WTC11 (cell line): ENCODE data around the gene FGA. TPM values are rescaled to one million over a fixed set of nuclear protein-coding genes. Genes with fewer than 3 reads are reported as not detected.

Experiments used
- ATAC-seq: fragments of 200-7000 bp; cut with Tn5 transposase; 2 replicates; pipeline ENCODE4 v1.10.0; 2021; ENCODE audit warnings: mild to moderate bottlenecking, moderate library complexity
- CTCF ChIA-PET: fragments of 300-600 bp; sonication (Branson Sonifier 250); formaldehyde crosslinking; loops from one replicate; lab custom pipeline; 2021; ENCODE audit warnings: antibody characterized with exemption; lab: Charles Lee
- POLR2A ChIA-PET: fragments of 350-600 bp; sonication (Branson Sonifier 250); formaldehyde crosslinking; loops from one replicate; lab custom pipeline; 2021; ENCODE audit warnings: antibody characterized with exemption; lab: Charles Lee
- DNase-seq: peaks from one replicate; pipeline ENCODE4 v3.0.0; 2021; ENCODE audit warnings: low spot score
- H3K27ac Mint-ChIP-seq: 2 replicates; pipeline ENCODE4 v1.8.0; 2021; ENCODE audit warnings: mixed read lengths
- H3K27me3 Mint-ChIP-seq: 2 replicates; pipeline ENCODE4 v1.8.0; 2021; ENCODE audit warnings: low read depth, mild to moderate bottlenecking, moderate library complexity, mixed read lengths
- H3K36me3 Mint-ChIP-seq: 2 replicates; pipeline ENCODE4 v1.8.0; 2021; ENCODE audit warnings: mixed read lengths
- H3K4me1 Mint-ChIP-seq: 2 replicates; pipeline ENCODE4 v1.8.0; 2022; ENCODE audit warnings: mixed read lengths
- H3K4me3 Mint-ChIP-seq: 2 replicates; pipeline ENCODE4 v1.8.0; 2021; ENCODE audit warnings: mild to moderate bottlenecking, moderate library complexity, mixed read lengths
- H3K9me3 Mint-ChIP-seq: 2 replicates; pipeline ENCODE4 v1.8.0; 2021; ENCODE audit warnings: mixed read lengths
- AR ChIP-seq: fragments of 250-450 bp; sonication (Bioruptor Pico); IDR thresholded peaks from 2 replicates; pipeline ENCODE4 v1.9.0; 2021; ENCODE audit warnings: mild to moderate bottlenecking
- CDX4 ChIP-seq: fragments of 250-450 bp; sonication (Bioruptor Pico); IDR thresholded peaks from 2 replicates; pipeline ENCODE4 v1.9.0; 2021; ENCODE audit warnings: moderate library complexity, mild to moderate bottlenecking, inconsistent platforms, borderline replicate concordance
- E2F5 ChIP-seq: sonication (generic); formaldehyde crosslinking; IDR thresholded peaks from 2 replicates; pipeline ENCODE4 v1.8.1; 2022; ENCODE audit warnings: mild to moderate bottlenecking, moderate library complexity, missing genetic modification reagents
- ETV6 ChIP-seq: sonication (generic); formaldehyde crosslinking; IDR thresholded peaks from 2 replicates; pipeline ENCODE4 v1.8.1; 2022; ENCODE audit warnings: mild to moderate bottlenecking, missing genetic modification reagents
- FOXK1 ChIP-seq: sonication (generic); formaldehyde crosslinking; IDR thresholded peaks from 2 replicates; pipeline ENCODE4 v1.8.0; 2022; ENCODE audit warnings: mild to moderate bottlenecking, moderate library complexity, missing genetic modification reagents
- FOXP1 ChIP-seq: sonication (generic); formaldehyde crosslinking; IDR thresholded peaks from 2 replicates; pipeline ENCODE4 v1.8.0; 2022; ENCODE audit warnings: missing genetic modification reagents, mild to moderate bottlenecking, moderate library complexity, borderline replicate concordance
- GRHL2 ChIP-seq: fragments of 250-450 bp; sonication (Bioruptor Pico); IDR thresholded peaks from 2 replicates; pipeline ENCODE4 v1.8.0; 2022; ENCODE audit warnings: mild to moderate bottlenecking, moderate library complexity; ENCODE audit not compliant: insufficient replicate concordance, severe bottlenecking
- HMGA2 ChIP-seq: fragments of 250-450 bp; sonication (Bioruptor Pico); IDR thresholded peaks from 2 replicates; pipeline ENCODE4 v1.4.0; 2021; ENCODE audit warnings: mild to moderate bottlenecking, moderate library complexity
- IRF2 ChIP-seq: sonication (generic); formaldehyde crosslinking; IDR thresholded peaks from 2 replicates; pipeline ENCODE4 v1.8.0; 2022; ENCODE audit warnings: low read depth, missing genetic modification reagents, borderline replicate concordance
- NFE2L1 ChIP-seq: sonication (generic); formaldehyde crosslinking; IDR thresholded peaks from 2 replicates; pipeline ENCODE4 v1.8.1; 2023; ENCODE audit warnings: missing genetic modification reagents
- NR1H2 ChIP-seq: sonication (generic); formaldehyde crosslinking; IDR thresholded peaks from 2 replicates; pipeline ENCODE4 v1.9.0; 2021; ENCODE audit warnings: mild to moderate bottlenecking, moderate library complexity, missing genetic modification reagents
- NR3C1 ChIP-seq: sonication (generic); formaldehyde crosslinking; conservative IDR thresholded peaks from 2 replicates; pipeline ENCODE4 v1.8.1; 2023; ENCODE audit warnings: low read depth, mild to moderate bottlenecking, missing genetic modification reagents
- PRDM15 ChIP-seq: sonication (generic); formaldehyde crosslinking; IDR thresholded peaks from 2 replicates; pipeline ENCODE4 v1.8.0; 2022; ENCODE audit warnings: missing genetic modification reagents
- RORB ChIP-seq: fragments of 250-450 bp; sonication (Bioruptor Pico); IDR thresholded peaks from 2 replicates; pipeline ENCODE4 v1.9.0; 2021; ENCODE audit warnings: mild to moderate bottlenecking
- SOX15 ChIP-seq: fragments of 250-450 bp; sonication (Bioruptor Pico); IDR thresholded peaks from 2 replicates; pipeline ENCODE4 v1.9.0; 2021; ENCODE audit warnings: mild to moderate bottlenecking
- TCF7 ChIP-seq: sonication (generic); formaldehyde crosslinking; IDR thresholded peaks from 2 replicates; pipeline ENCODE4 v1.8.0; 2022; ENCODE audit warnings: mild to moderate bottlenecking, low read depth, missing genetic modification reagents, moderate library complexity
- ZBTB43 ChIP-seq: sonication (generic); formaldehyde crosslinking; IDR thresholded peaks from 2 replicates; pipeline ENCODE4 v1.8.1; 2023; ENCODE audit warnings: mild to moderate bottlenecking, missing genetic modification reagents
- ZNF121 ChIP-seq: sonication (generic); formaldehyde crosslinking; IDR thresholded peaks from 2 replicates; pipeline ENCODE4 v1.8.0; 2023; ENCODE audit warnings: missing genetic modification reagents
- ZNF138 ChIP-seq: sonication (generic); formaldehyde crosslinking; conservative IDR thresholded peaks from 2 replicates; pipeline ENCODE4 v1.8.1; 2022; ENCODE audit warnings: mild to moderate bottlenecking, moderate library complexity, missing genetic modification reagents
- ZNF219 ChIP-seq: sonication (generic); formaldehyde crosslinking; IDR thresholded peaks from 2 replicates; pipeline ENCODE4 v1.8.0; 2023; ENCODE audit warnings: missing genetic modification reagents, mild to moderate bottlenecking, borderline replicate concordance
- ZNF396 ChIP-seq: fragments of 250-450 bp; sonication (Bioruptor Pico); IDR thresholded peaks from 2 replicates; pipeline ENCODE4 v1.8.0; 2021; ENCODE audit warnings: mild to moderate bottlenecking, moderate library complexity, borderline replicate concordance
- ZNF416 ChIP-seq: fragments of 250-450 bp; sonication (Bioruptor Pico); IDR thresholded peaks from 2 replicates; pipeline ENCODE4 v1.9.0; 2021; ENCODE audit warnings: mild to moderate bottlenecking, inconsistent platforms
- total RNA-seq: library from RNA; stranded (reverse); gene quantifications from 3 replicates; pipeline ENCODE4 v1.2.3, GENCODE V29; 2021

Gene FGA
- total RNA-seq, 1 experiment from 2014 or later, result 3.2 TPM

- no peak for TF ChIP-seq FOXP1 (CRISPR knock-in tag)
Observed at GRCh38 chr4:154611833-154612232, 21.3 kb upstream of the FGA start (continued).

GRCh38 chr4:154610582-154610981, 20.0 kb upstream of the FGA start:
- no peak overlapping the region for H3K27ac Mint-ChIP-seq
- DNase-seq (no peak), ATAC-seq (no peak)
- no peaks in the 10 kb centered on the region for H3K4me1 Mint-ChIP-seq
- no peaks in the 10 kb centered on the region for H3K27me3 Mint-ChIP-seq
- H3K4me3 Mint-ChIP-seq, result no peak overlapping the region
- TF ChIP-seq GRHL2 (CRISPR knock-in tag), result no peak
- TF ChIP-seq FOXK1 (CRISPR knock-in tag), result no peak
- no peak for TF ChIP-seq TCF7 (CRISPR knock-in tag)
- no peak for TF ChIP-seq NR1H2 (CRISPR knock-in tag)
- no peak for TF ChIP-seq NFE2L1 (CRISPR knock-in tag)
- H3K9me3 Mint-ChIP-seq, result no peaks in the 10 kb centered on the region
- CTCF ChIA-PET, result interaction anchor here (0.7 to 2.9 kb wide), 2 partner anchors 8 to 52 kb away, joined by 3 to 26 read pairs; no protein-coding TSS in a partner anchor
- no peaks in the 10 kb centered on the region for H3K36me3 Mint-ChIP-seq
- POLR2A ChIA-PET, result no interaction called here

GRCh38 chr4:154609532-154609931, 19.0 kb upstream of the FGA start:
- DNase-seq, result no peak
- no peak overlapping the region for H3K4me3 Mint-ChIP-seq
- H3K27me3 Mint-ChIP-seq, result no peaks in the 10 kb centered on the region
- H3K9me3 Mint-ChIP-seq, result no peaks in the 10 kb centered on the region
- no peak for TF ChIP-seq RORB (CRISPR knock-in tag)
- no peak for TF ChIP-seq ZBTB43
- no peak for TF ChIP-seq ZNF219 (CRISPR knock-in tag)
- TF ChIP-seq ZNF416 (CRISPR knock-in tag), result no peak
- TF ChIP-seq ZNF121 (CRISPR knock-in tag), result no peak
- no peak for TF ChIP-seq CDX4 (CRISPR knock-in tag)
- no peak for TF ChIP-seq HMGA2 (CRISPR knock-in tag)
- TF ChIP-seq NFE2L1 (CRISPR knock-in tag), result no peak
- TF ChIP-seq IRF2 (CRISPR knock-in tag), result no peak
- TF ChIP-seq E2F5, result no peak
- no peak for TF ChIP-seq PRDM15 (CRISPR knock-in tag)
- no peak for TF ChIP-seq ETV6 (CRISPR knock-in tag)
- TF ChIP-seq AR (CRISPR knock-in tag), result no peak
- no peak for TF ChIP-seq NR3C1 (CRISPR knock-in tag)
- TF ChIP-seq ZNF138 (CRISPR knock-in tag), result no peak
- TF ChIP-seq FOXP1 (CRISPR knock-in tag), result no peak
- TF ChIP-seq SOX15 (CRISPR knock-in tag), result no peak
- no peak for TF ChIP-seq ZNF396 (CRISPR knock-in tag)
- H3K36me3 Mint-ChIP-seq, result no peaks in the 10 kb centered on the region
- ChIA-PET CTCF (interaction anchor here (1.5 to 2.9 kb wide), 2 partner anchors 9 to 50 kb away, joined by 8 to 26 read pairs; no protein-coding TSS in a partner anchor), POLR2A (no interaction called here)
- ATAC-seq, result no peak
- no peak overlapping the region for H3K27ac Mint-ChIP-seq
- H3K4me1 Mint-ChIP-seq, result peaks cover 4% of the 10 kb centered on the region; the same call in 1 of the 2 replicates
